Skeletal muscle tissue (tissue), 4 donors: ENCODE measurements around the gene ATP13A2. TPM values are rescaled to one million over a fixed set of nuclear protein-coding genes. Genes with fewer than 3 reads are reported as not detected.

Experiments
- H3K27ac ChIP-seq: one replicate; pipeline ENCODE4 v1.7.0; 2013; ENCODE audit warnings: mild to moderate bottlenecking, low read depth, low read length, inconsistent platforms
- H3K27me3 ChIP-seq, 3 donors: one replicate each; pipeline ENCODE4 v1.7.0; 2013; ENCODE audit warnings: low read length in 3 of 3; ENCODE audit not compliant: control insufficient read depth in 3 of 3, insufficient read depth in 3 of 3
- H3K36me3 ChIP-seq, 3 donors: one replicate each; pipeline ENCODE4 v1.7.0; 2013; ENCODE audit warnings: low read length in 3 of 3; ENCODE audit not compliant: control insufficient read depth in 3 of 3, insufficient read depth in 3 of 3
- H3K4me1 ChIP-seq, 3 donors: one replicate each; pipeline ENCODE4 v1.7.0; 2013; ENCODE audit warnings: low read length in 3 of 3, mild to moderate bottlenecking in 3 of 3; ENCODE audit not compliant: control insufficient read depth in 3 of 3, insufficient read depth in 3 of 3
- H3K4me3 ChIP-seq, 3 donors: one replicate each; pipeline ENCODE4 v1.7.0; 2013; ENCODE audit warnings: low read length in 3 of 3
- H3K9ac ChIP-seq, 3 donors: one replicate each; pipeline ENCODE4 v1.7.0; 2013; ENCODE audit warnings: low read length in 3 of 3, mild to moderate bottlenecking in 3 of 3, moderate library complexity in 2 of 3, low read depth in 1 of 3
- H3K9me3 ChIP-seq, 3 donors: one replicate each; pipeline ENCODE4 v1.7.0; 2013; ENCODE audit warnings: low read length in 3 of 3; ENCODE audit not compliant: control insufficient read depth in 3 of 3
- total RNA-seq: library from RNA; depleted of rRNA; stranded (reverse); fragments of >200 nt; gene quantifications from one replicate; pipeline ENCODE4 v1.2.3, GENCODE V29; 2014
- donor health status: Osteomylitis.

Gene ATP13A2
- total RNA-seq, 1 donor from 2014 or later, result 8.9 TPM

- no peaks in the 10 kb centered on the region for H3K4me1 ChIP-seq
- no peaks in the 10 kb centered on the region for H3K27me3 ChIP-seq
- H3K9me3 ChIP-seq, result no peaks in the 10 kb centered on the region
- H3K4me3 ChIP-seq, result no peak overlapping the region
- peaks cover 60 to 76% (median 68%) of the 10 kb centered on the region in 3 donors for H3K36me3 ChIP-seq
- peak overlapping the region in 1 of 3 donors; percentile 20 for H3K9ac ChIP-seq
- H3K27ac ChIP-seq, result no peak overlapping the region
These were observed 8.8 kb upstream of the ATP13A2 start for GRCh38 chr1:17020502-17020901.

GRCh38 chr1:17018849-17019248 lies 7.1 kb upstream of the ATP13A2 start:
- Histone ChIP-seq H3K9ac (no peak overlapping the region), H3K36me3 (peaks cover 53 to 61% (median 59%) of the 10 kb centered on the region in 3 donors), H3K27me3 (no peaks in the 10 kb centered on the region), H3K27ac (no peak overlapping the region), H3K9me3 (no peaks in the 10 kb centered on the region), H3K4me3 (no peak overlapping the region), H3K4me1 (no peaks in the 10 kb centered on the region)

GRCh38 chr1:17017435-17017834 lies 5.7 kb upstream of the ATP13A2 start:
- H3K9me3 ChIP-seq, result no peaks in the 10 kb centered on the region
- H3K4me3 ChIP-seq, result no peak overlapping the region
- H3K27ac ChIP-seq, result no peak overlapping the region
- peaks cover 0 to 6% (median under 1%) of the 10 kb centered on the region in 3 donors for H3K4me1 ChIP-seq
- H3K36me3 ChIP-seq, result peaks cover 40 to 47% (median 45%) of the 10 kb centered on the region in 3 donors
- no peak overlapping the region for H3K9ac ChIP-seq
- no peaks in the 10 kb centered on the region for H3K27me3 ChIP-seq

GRCh38 chr1:17016317-17016661 lies 4.6 kb upstream of the ATP13A2 start:
- H3K9me3 ChIP-seq, result no peaks in the 10 kb centered on the region
- H3K27ac ChIP-seq, result no peak overlapping the region
- no peaks in the 10 kb centered on the region for H3K27me3 ChIP-seq
- no peak overlapping the region for H3K4me3 ChIP-seq
- peaks cover 28 to 37% (median 33%) of the 10 kb centered on the region in 3 donors for H3K36me3 ChIP-seq
- H3K4me1 ChIP-seq, result peaks cover 6 to 13% (median 6%) of the 10 kb centered on the region in 3 donors
- no peak overlapping the region for H3K9ac ChIP-seq

- Histone ChIP-seq H3K27me3 (no peaks in the 10 kb centered on the region), H3K27ac (no peak overlapping the region), H3K9me3 (no peaks in the 10 kb centered on the region), H3K36me3 (peaks cover 15 to 24% (median 19%) of the 10 kb centered on the region in 3 donors), H3K4me3 (no peak overlapping the region), H3K4me1 (peaks cover 17 to 26% (median 17%) of the 10 kb centered on the region in 3 donors), H3K9ac (no peak overlapping the region)
These were observed 3.2 kb upstream of the ATP13A2 start for GRCh38 chr1:17014671-17015567.

GRCh38 chr1:17013491-17014320 lies 2.0 kb upstream of the ATP13A2 start:
- H3K9ac ChIP-seq, result no peak overlapping the region
- no peak overlapping the region for H3K4me3 ChIP-seq
- peaks cover 22 to 29% (median 23%) of the 10 kb centered on the region in 3 donors for H3K4me1 ChIP-seq
- no peak overlapping the region for H3K27ac ChIP-seq
- H3K27me3 ChIP-seq, result no peaks in the 10 kb centered on the region
- H3K36me3 ChIP-seq, result peaks cover 9 to 13% (median 12%) of the 10 kb centered on the region in 3 donors
- no peaks in the 10 kb centered on the region for H3K9me3 ChIP-seq

GRCh38 chr1:17012775-17013490 lies 1.2 kb upstream of the ATP13A2 start:
- Histone ChIP-seq H3K4me1 (peaks cover 22 to 29% (median 23%) of the 10 kb centered on the region in 3 donors), H3K9me3 (no peaks in the 10 kb centered on the region), H3K9ac (peak overlapping the region in 1 of 3 donors; percentile 16), H3K27me3 (no peaks in the 10 kb centered on the region), H3K27ac (no peak overlapping the region), H3K4me3 (peak overlapping the region in 1 of 3 donors; percentile 22), H3K36me3 (peaks cover 3 to 5% (median 5%) of the 10 kb centered on the region in 3 donors)

- no peaks in the 10 kb centered on the region for H3K27me3 ChIP-seq
- H3K4me3 ChIP-seq, result peak overlapping the region; percentile 72 to 82 (median 80)
- no peak overlapping the region for H3K27ac ChIP-seq
- H3K9me3 ChIP-seq, result no peaks in the 10 kb centered on the region
- peaks cover 0 to 3% (median 0%) of the 10 kb centered on the region in 3 donors for H3K36me3 ChIP-seq
- peaks cover 22 to 29% (median 23%) of the 10 kb centered on the region in 3 donors for H3K4me1 ChIP-seq
- peak overlapping the region; percentile 65 to 84 (median 70) for H3K9ac ChIP-seq
These were observed 663 bp downstream of the ATP13A2 start for GRCh38 chr1:17011092-17011438.

- no peaks in the 10 kb centered on the region for H3K9me3 ChIP-seq
- peaks cover 5 to 11% (median 8%) of the 10 kb centered on the region in 3 donors for H3K36me3 ChIP-seq
- no peaks in the 10 kb centered on the region for H3K27me3 ChIP-seq
- H3K4me3 ChIP-seq, result no peak overlapping the region
- no peak overlapping the region for H3K9ac ChIP-seq
- peaks cover 22 to 29% (median 23%) of the 10 kb centered on the region in 3 donors for H3K4me1 ChIP-seq
- no peak overlapping the region for H3K27ac ChIP-seq
These were observed 2.0 kb downstream of the ATP13A2 start for GRCh38 chr1:17009706-17010105.
